Left lung (tissue), 10 donors: ENCODE measurements around the gene THUMPD3. TPM values are rescaled to one million over a fixed set of nuclear protein-coding genes. Genes with fewer than 3 reads are reported as not detected.
A peak's percentile ranks its signal among the peaks of the same experiment; 100 is the strongest.

ENCODE experiments used
- ATAC-seq: fragments of 200-7000 bp; cut with Tn5 transposase; one replicate; pipeline ENCODE4 v1.9.1; 2020; ENCODE audit warnings: moderate library complexity
- DNase-seq, 4 donors: peaks; one replicate each; pipeline ENCODE4 v3.0.0-alpha.2; 2013 to 2020
- H3K27ac ChIP-seq, 2 donors: fragments of 200-600 bp; sonication (generic) in 1 of 2; one replicate each; pipeline versions ENCODE4 v1.5.0 to v1.8.0; 2020 to 2021
- H3K27me3 ChIP-seq, 2 donors: fragments of 200-600 bp; sonication (generic) in 1 of 2; one replicate each; pipeline versions ENCODE4 v1.5.0 to v1.8.0; 2020 to 2021
- H3K36me3 ChIP-seq, 2 donors: fragments of 200-600 bp; sonication (generic) in 1 of 2; one replicate each; pipeline versions ENCODE4 v1.5.0 to v1.8.0; 2020 to 2021
- H3K4me1 ChIP-seq, 2 donors: fragments of 200-600 bp; one replicate each; pipeline ENCODE4 v1.8.0; 2021
- H3K4me3 ChIP-seq, 2 donors: fragments of 200-600 bp; sonication (generic) in 1 of 2; one replicate each; pipeline versions ENCODE4 v1.5.0 to v1.8.0; 2020 to 2021; ENCODE audit warnings: mild to moderate bottlenecking in 1 of 2
- H3K9me3 ChIP-seq, 2 donors: fragments of 200-600 bp; sonication (generic) in 1 of 2; one replicate each; pipeline versions ENCODE4 v1.5.0 to v1.8.0; 2020 to 2021
- CTCF ChIP-seq, 2 donors: fragments of 200-600 bp; sonication (generic) in 1 of 2; IDR thresholded peaks; one replicate each; pipeline versions ENCODE4 v1.5.0 to v1.8.0; 2021; ENCODE audit warnings: antibody characterized with exemption in 2 of 2
- intact Hi-C, 2 donors: fragments of 100-400 bp; cut with DNase I; formaldehyde crosslinking; loops; one replicate each; pipeline versions ENCODE4 v1.11.2 to v1.14.2; 2022
- polyA plus RNA-seq, 6 donors: library from polyadenylated mRNA; unstranded; fragments of 120-200 nt; gene quantifications; one replicate each; pipeline ENCODE4 v1.2.1, GENCODE V29; 2013; ENCODE audit not compliant: insufficient read length in 6 of 6
- total RNA-seq, 2 donors: library from RNA; stranded (reverse); fragmentation: NEBNext Ultra II Directional; extraction: Animal tissue kit (Norgen Biotek cat#: 25700); gene quantifications; one replicate each; pipeline ENCODE4 v1.2.1, GENCODE V29; 2021
- donor health status: DM: no; HTN: yes; CAD: no.
- donor health status: DM: no; HTN: no; CAD: no.

The THUMPD3 gene
- total and polyA plus RNA-seq, 8 donors = 32.2 to 65.0 (median 48.1) TPM

GRCh38 chr3:9428411-9428810 lies 65.6 kb downstream of the THUMPD3 start:
- intact Hi-C loops = no loop called here
- ATAC-seq = no peak
- no peak for TF ChIP-seq CTCF (IDR thresholded peaks at IDR 0.05)

GRCh38 chr3:9430733-9431132 lies 67.9 kb downstream of the THUMPD3 start:
- DNase-seq (no peak), ATAC-seq (no peak)
- no peak for TF ChIP-seq CTCF (IDR thresholded peaks at IDR 0.05)
- no peak overlapping the region for H3K4me3 ChIP-seq
- H3K4me1 ChIP-seq = no peaks in the 10 kb centered on the region
- intact Hi-C loops = loop anchor here in 1 of 2 donors (10.0 kb wide), 1 partner anchor 46 kb away; no protein-coding TSS in a partner anchor
- no peaks in the 10 kb centered on the region for H3K27me3 ChIP-seq
- peaks cover 12 to 97% of the 10 kb centered on the region in 2 donors for H3K36me3 ChIP-seq
- no peak overlapping the region for H3K27ac ChIP-seq
- no peaks in the 10 kb centered on the region for H3K9me3 ChIP-seq

More at GRCh38 chr3:9428411-9428810, 65.6 kb downstream of the THUMPD3 start:
- Histone ChIP-seq H3K4me3 (no peak overlapping the region), H3K36me3 (peaks cover 9 to 85% of the 10 kb centered on the region in 2 donors), H3K4me1 (peaks cover 5 to 11% of the 10 kb centered on the region in 2 donors), H3K27me3 (no peaks in the 10 kb centered on the region), H3K27ac (no peak overlapping the region), H3K9me3 (no peaks in the 10 kb centered on the region)
- DNase-seq = no peak

DNA sequence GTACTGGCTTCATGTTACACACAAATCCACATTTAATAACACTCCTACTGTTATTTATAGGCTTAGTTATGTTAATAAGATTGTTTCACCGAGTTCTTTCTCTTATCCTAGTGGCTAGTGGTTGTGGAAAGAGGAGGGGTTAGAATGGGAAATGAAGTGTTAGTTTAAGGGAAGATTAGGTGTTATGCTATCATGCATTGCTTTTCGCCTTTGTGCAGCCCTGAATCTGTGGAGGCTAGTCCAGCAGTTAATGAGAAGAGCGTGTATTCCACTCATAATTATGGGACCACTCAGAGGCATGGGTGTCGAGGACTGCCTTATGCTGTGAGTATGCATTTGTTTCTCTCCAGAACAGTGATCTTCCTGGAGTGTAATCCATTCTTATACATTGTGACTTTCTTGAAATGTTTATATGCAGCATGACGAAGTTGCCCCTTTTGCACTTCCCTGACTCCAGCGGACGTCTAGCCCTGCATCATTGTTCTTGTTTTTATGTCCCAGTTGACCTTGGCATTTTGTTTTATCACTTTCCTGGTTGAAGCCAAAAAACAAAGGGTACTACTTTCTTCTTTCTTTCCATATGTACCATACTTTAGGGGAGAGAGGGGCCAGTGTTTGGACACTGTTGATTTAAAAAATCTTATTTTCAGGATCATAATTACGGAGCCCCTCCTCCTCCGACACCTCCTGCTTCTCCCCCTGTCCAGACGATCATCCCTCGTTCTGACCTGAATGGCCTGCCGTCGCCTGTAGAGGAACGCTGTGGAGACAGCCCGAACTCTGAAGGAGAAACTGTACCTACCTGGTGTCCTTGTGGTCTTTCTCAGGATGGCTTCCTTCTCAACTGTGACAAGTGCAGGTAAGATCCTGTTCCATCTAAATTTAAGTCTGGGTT lies 71.0 kb downstream of the THUMPD3 start:
- Histone ChIP-seq H3K4me3 (no peak overlapping the region), H3K36me3 (peaks cover 16 to 100% of the 10 kb centered on the region in 2 donors), H3K27ac (no peak overlapping the region), H3K27me3 (no peaks in the 10 kb centered on the region), H3K9me3 (no peaks in the 10 kb centered on the region), H3K4me1 (peaks cover 0 to under 1% of the 10 kb centered on the region in 2 donors)
- DNase-seq = peak in 2 of 4 donors; percentile 30 to 39
- no peak for TF ChIP-seq CTCF (IDR thresholded peaks at IDR 0.05)
- intact Hi-C loops = loop anchor here in 1 of 2 donors (10.0 kb wide), 1 partner anchor 49 kb away; no protein-coding TSS in a partner anchor
- ATAC-seq = no peak

DNA sequence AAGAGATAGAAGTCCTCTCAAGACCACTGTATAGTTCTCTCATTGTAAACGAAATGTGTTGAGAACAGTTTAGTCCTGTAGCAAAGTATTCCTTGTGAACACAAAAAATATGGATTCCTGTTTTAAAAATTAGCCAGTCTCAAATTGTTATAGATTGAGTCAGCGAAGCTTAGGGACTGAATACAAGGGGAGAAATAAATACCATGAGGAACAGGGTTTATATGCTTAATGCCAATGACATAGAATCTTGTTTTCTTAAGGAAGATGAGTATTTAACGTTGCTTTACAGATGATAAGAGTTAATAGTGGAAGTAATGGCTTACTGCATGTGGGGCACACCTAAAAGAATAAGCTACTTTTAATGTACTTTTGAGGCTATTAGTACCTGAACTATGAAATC lies 72.5 kb downstream of the THUMPD3 start:
- Histone ChIP-seq H3K4me3 (no peak overlapping the region), H3K27me3 (no peaks in the 10 kb centered on the region), H3K4me1 (peaks cover 0 to 5% of the 10 kb centered on the region in 2 donors), H3K9me3 (no peaks in the 10 kb centered on the region), H3K27ac (no peak overlapping the region), H3K36me3 (peaks cover 14 to 97% of the 10 kb centered on the region in 2 donors)
- no peak for DNase-seq
- TF ChIP-seq CTCF (IDR thresholded peaks at IDR 0.05) = no peak
- no peak for ATAC-seq
- intact Hi-C loops = loop anchor here in 1 of 2 donors (10.0 kb wide), 1 partner anchor 51 kb away; no protein-coding TSS in a partner anchor

Other genes starting within 250 kb of the THUMPD3 start
- gene SRGAP3, start 113.4 kb upstream of the THUMPD3 start, total RNA-seq = 1 to 10 TPM; 5.1 to 6.8 TPM
- gene SRGAP3, start 113.4 kb upstream of the THUMPD3 start, polyA plus RNA-seq = 10 to 100 TPM; 20.5 to 28.9 (median 25.9) TPM
- gene SETD5, start 34.6 kb downstream of the THUMPD3 start, total RNA-seq = 100 to 1,000 TPM in 1 of 2 donors, 10 to 100 TPM in 1; 82.2 to 113 TPM
- 100 to 1,000 TPM; 163 to 195 (median 181) TPM for gene SETD5, start 34.6 kb downstream of the THUMPD3 start, polyA plus RNA-seq
- gene LHFPL4, start 190.8 kb downstream of the THUMPD3 start, total RNA-seq = not detected
- under 1 TPM; 0.06 to 0.13 (median 0.09) TPM for gene LHFPL4, start 190.8 kb downstream of the THUMPD3 start, polyA plus RNA-seq